AG20443 (cell line): Measurements from ENCODE around the gene ATL3.
"Not testable (repeated sequence)": the region's sequence is repeated elsewhere in the genome, so short reads cannot be mapped to it uniquely, and the experiment has no call there.

Experiments used
- DNase-seq: peaks from one replicate; pipeline ENCODE4 v3.0.0; 2012; ENCODE audit warnings: low spot score, mixed read lengths

Gene ATL3, protein sequence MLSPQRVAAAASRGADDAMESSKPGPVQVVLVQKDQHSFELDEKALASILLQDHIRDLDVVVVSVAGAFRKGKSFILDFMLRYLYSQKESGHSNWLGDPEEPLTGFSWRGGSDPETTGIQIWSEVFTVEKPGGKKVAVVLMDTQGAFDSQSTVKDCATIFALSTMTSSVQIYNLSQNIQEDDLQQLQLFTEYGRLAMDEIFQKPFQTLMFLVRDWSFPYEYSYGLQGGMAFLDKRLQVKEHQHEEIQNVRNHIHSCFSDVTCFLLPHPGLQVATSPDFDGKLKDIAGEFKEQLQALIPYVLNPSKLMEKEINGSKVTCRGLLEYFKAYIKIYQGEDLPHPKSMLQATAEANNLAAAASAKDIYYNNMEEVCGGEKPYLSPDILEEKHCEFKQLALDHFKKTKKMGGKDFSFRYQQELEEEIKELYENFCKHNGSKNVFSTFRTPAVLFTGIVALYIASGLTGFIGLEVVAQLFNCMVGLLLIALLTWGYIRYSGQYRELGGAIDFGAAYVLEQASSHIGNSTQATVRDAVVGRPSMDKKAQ

GRCh38 chr11:63671322-63672155, at the start of gene ATL3:
Gene ATL3 (minus strand): TSS chr11:63671376. CDS start chr11:63671335, 41 bp downstream.
- DNase-seq: peak; percentile 90

DNA sequence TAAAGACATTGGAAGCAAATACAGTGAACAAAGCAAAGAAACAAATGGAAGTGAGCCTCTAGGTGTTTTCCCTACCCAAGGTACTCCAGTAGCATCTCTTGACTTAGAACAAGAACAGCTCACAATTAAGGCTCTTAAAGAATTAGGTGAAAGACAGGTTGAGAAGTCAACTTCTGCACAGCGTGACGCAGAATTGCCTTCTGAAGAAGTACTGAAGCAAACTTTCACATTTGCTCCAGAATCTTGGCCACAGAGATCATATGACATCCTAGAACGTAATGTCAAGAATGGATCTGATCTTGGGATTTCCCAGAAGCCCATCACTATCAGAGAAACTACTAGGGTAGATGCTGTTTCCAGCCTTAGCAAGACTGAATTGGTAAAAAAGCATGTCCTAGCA, 49.4 kb upstream of the ATL3 start:
- no peak for DNase-seq

DNA sequence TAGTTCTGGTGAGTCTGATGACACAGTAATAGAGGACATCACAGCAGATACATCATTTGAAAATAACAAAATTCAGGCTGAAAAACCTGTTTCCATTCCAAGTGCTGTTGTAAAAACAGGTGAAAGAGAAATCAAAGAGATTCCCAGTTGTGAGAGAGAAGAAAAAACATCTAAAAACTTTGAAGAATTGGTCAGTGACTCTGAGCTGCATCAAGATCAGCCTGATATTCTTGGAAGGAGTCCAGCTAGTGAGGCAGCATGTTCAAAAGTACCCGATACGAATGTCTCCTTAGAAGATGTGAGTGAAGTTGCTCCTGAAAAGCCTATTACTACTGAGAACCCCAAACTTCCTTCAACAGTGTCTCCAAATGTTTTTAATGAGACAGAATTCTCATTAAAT, 48.8 kb upstream of the ATL3 start:
- no peak for DNase-seq

GRCh38 chr11:63719001-63719400, 47.8 kb upstream of the ATL3 start:
- no peak for DNase-seq

GRCh38 chr11:63716046-63716445, 44.9 kb upstream of the ATL3 start:
- DNase-seq: no peak

DNA sequence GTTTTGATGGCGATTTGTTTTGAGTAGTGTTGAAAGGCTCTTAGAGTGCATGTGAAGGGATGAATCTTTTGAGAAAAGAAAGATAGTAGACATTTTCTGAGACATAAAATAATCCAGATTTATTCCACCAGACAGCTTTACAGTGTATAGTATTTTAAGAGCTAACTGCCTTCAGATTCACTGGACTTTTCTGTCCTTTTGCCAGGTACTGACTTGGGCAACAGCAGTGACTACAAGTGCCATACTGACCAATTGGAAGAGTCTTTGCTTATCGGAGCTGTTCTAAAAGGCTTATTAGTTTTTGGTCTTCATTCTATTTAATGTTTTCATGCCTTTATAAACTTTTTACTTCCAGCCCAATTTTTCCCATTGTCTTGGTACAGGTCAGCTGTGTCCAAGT, 42.6 kb upstream of the ATL3 start:
- no peak for DNase-seq

DNA sequence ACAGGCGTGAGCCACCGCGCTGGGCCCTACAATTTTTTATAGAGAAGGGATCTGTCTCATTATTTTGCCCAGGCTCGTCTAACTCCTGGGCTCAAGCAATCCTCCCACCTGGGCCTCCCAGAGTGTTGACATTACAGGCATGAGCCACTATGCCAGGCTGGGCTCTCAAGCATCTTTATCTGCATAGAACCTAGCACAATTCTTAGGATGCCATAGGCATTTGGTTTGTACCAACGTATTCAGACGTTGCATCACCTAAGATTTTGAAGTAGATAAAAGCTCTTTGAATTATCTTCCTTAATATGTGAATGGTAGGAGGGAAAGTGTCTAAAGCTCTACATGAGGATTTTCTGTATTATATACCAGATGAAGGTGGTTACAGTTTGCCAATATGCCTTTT, 40.7 kb upstream of the ATL3 start:
- DNase-seq: no peak

DNA sequence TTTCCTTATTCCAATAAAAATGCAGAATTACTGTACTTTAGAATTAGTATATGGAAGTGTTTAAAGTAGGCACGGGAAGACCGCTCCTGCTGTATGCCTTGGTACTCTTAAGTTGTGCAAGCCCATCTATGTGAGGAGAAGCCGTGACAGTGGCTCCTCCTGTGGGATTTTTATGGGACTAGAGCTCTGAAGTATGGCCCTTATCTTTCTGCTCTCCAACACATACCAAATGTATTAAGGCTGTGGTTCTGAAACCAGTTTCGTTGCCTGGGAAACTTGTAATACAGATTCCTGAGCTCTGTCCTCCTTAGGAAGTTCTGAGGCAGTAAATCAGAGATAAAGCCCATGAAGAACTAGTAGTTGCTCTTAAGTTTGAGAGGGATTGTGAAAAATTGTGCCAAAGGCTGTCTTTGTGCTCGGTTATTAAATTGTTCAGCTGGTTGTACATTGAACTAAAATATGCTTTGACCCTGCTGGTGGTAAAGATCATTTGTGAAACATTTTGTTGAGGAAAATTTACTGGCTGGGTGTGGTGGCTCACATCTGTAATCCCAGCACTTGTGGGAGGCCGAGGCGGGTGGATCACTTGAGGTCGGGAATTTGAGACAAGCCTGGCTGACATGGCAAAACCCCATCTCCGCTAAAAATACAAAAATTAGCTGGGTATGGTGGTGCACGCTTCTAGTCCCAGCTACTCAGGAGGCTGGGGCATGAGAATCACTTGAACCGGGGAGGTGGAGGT, 39.5 kb upstream of the ATL3 start:
- peak; percentile 74 for DNase-seq

DNA sequence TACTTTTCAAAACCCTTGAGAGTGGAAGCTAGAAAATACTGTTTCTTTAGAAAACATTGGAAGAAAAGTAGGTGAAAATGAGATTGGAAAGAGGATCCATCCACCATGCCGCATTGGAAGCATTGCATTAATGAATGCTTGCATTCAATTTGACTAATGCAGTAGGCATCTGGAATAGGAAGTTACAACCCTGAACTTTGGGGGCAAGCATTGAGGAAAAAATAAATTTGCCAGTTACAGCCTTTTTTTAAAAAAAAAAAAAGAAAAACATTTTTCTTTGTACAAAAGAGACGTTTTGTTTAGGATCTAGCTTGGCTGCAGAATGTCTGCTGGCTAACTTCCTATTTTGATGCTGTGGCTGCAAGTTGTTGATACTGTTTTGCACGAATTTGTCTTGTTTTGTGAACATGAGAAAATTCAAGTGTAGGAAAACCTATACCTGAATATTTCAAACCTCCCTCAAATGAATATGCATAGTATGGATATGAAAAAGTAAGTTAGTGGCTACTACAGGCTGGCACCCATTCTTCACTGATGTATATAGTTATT, 38.2 kb upstream of the ATL3 start:
- DNase-seq: no peak

GRCh38 chr11:63708764-63709163, 37.6 kb upstream of the ATL3 start:
- DNase-seq: no peak

DNA sequence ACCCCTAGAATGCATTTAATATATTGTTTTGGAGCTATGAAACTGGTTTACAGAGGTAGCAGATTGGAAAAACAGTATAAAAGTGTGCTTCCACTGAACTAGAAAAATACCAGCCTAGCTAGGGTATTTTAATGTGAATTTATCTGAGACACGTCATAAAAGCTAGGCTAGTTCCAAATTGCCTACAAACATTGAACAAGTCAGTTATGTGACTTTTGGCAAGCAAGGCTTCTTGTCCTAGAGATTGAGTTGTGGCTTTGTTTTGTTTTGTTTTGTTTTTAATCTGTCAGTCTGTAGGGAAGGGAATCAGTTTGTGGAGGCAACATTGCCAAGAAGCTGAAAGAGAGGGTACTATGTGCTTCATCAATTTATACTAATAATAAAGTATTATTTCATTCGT, 34.4 kb upstream of the ATL3 start:
- DNase-seq: no peak

- DNase-seq: no peak
Observed at GRCh38 chr11:63699896-63700295, 28.7 kb upstream of the ATL3 start.

DNA sequence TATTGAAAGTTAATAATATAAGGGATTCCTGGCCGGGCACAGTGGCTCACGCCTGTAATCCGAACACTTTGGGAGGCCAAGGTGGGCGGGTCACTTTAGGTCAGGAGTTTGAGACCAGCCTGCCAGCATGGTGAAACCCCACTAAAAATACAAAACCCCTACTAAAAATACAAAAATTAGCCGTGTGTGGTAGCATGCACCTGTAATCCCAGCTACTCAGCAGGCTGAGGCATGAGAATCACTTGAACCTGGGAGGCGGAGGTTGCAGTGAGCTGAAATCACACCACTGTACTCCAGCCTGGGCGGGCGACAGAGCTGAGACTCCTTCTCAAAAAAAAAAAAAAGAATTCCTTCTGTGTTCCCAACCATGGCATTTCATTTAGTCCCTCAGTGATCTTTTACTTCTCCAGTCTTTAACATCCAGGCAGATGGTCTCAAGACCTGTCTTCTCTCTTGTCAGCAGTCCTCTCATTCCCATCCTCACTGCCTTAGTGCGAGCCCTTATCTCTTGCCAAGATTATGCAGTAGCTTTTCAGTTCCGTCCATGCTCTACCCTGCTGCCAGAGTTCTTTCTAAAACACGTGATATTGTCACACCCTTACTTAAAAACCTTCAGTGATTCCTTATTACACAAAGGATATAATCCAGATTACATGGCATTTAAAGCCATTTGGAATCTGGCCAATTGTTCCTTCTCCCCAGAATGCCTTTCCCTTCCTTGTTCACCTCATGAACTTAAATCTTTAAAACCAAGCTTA, 28.0 kb upstream of the ATL3 start:
- DNase-seq: no peak

GRCh38 chr11:63694596-63694995, 23.4 kb upstream of the ATL3 start:
- DNase-seq: no peak

GRCh38 chr11:63687845-63688244, 16.7 kb upstream of the ATL3 start:
- no peak for DNase-seq

DNA sequence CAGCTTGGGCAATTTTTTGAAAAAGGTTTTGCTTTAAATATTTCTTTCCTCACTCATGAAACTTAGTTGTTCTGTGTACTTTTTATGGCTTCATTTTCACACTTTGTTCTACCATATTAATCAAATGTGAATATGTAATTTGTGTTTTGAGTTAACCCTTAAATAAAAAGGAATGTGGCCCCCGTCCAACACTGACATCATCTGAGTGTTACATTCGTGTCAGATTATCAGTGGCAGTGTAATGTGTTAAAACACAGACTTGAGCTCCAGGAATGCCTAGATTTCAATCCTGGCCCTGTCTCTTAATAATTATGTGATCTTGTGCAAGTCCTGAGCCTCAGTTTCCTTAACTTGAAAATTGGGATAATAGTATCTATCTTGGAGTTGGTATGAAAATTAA, 15.8 kb upstream of the ATL3 start:
- no peak for DNase-seq

- not testable (repeated sequence) for DNase-seq
Observed at GRCh38 chr11:63685158-63685721, 14.1 kb upstream of the ATL3 start.

DNA sequence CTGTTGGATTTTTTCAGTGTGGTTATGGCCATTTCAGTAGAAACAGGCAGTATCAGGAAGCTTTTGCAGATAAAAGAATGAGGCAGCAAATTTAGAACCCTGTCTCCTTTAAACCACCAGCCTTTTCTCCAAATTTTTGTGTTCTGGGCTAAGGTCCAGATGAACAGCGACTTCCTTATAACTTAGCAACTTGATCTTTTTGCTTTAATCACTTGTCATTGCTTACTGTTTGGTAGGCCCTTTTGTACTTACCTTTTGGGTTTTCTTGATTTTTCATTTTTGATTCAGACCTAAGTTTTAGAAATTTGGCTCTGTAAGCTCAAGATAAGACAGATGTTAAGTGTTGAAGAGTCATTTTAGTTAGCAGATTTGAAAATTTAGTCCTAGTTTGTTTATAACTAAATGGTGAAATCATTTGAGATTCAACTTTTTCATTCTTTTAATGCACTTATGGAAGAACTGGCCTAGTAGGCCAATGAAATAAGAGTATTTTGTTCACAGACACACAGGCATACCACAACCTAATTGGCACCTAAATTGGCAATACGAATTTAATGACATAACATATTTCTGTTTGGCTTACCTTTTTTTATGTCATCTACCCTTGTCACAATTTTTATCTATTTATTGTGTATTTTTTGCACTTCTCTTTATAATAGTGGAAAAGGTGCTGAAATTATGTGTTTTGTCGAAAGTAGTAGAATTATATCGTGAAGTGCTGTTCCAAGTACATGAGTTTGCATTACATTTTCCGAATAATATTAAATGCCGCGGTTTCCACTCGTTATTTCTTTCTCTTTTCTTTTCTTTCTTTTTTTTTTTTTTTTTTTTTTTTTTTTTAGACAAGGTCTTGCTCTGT, 12.2 kb upstream of the ATL3 start:
- DNase-seq: peak; percentile 31

GRCh38 chr11:63682066-63683021, 11.2 kb upstream of the ATL3 start:
- DNase-seq: peak; percentile 46
